Stimulated activated CD8-positive, alpha-beta memory T cell treated with anti-CD3 and anti-CD28 coated beads, Interleukin-15, amount 100 ng/mL, for 1 hour (primary cell): ENCODE data around the gene DLG5.

Experiments
- DNase-seq: peaks from one replicate; pipeline ENCODE4 v3.0.0-alpha.2; 2020; ENCODE audit warnings: low read depth

DLG5 gene

GRCh38 chr10:77818378-77818777, 108.2 kb downstream of the DLG5 start:
- DNase-seq, result no peak

GRCh38 chr10:77817541-77817940, 109.0 kb downstream of the DLG5 start:
- DNase-seq, result no peak

- DNase-seq, result no peak
Observed at GRCh38 chr10:77816311-77816710, 110.2 kb downstream of the DLG5 start.

GRCh38 chr10:77812741-77813140, 113.8 kb downstream of the DLG5 start:
- no peak for DNase-seq

GRCh38 chr10:77811831-77812430, 114.6 kb downstream of the DLG5 start:
- no peak for DNase-seq

GRCh38 chr10:77810446-77811335, 115.9 kb downstream of the DLG5 start:
- DNase-seq, result no peak

- no peak for DNase-seq
Observed at GRCh38 chr10:77809336-77809735, 117.2 kb downstream of the DLG5 start.

- DNase-seq, result no peak
Observed at GRCh38 chr10:77807706-77808105, 118.8 kb downstream of the DLG5 start.

- DNase-seq, result no peak
Observed at GRCh38 chr10:77806511-77807157, 119.9 kb downstream of the DLG5 start.

- DNase-seq, result no peak
Observed at GRCh38 chr10:77805676-77806075, 120.9 kb downstream of the DLG5 start.

GRCh38 chr10:77804371-77804770, 122.2 kb downstream of the DLG5 start:
- no peak for DNase-seq

- DNase-seq, result peak; percentile 7
Observed at GRCh38 chr10:77801474-77802161, 124.9 kb downstream of the DLG5 start.

GRCh38 chr10:77800738-77801266, 125.8 kb downstream of the DLG5 start:
- no peak for DNase-seq

GRCh38 chr10:77800320-77800719, 126.2 kb downstream of the DLG5 start:
- no peak for DNase-seq

- no peak for DNase-seq
Observed at GRCh38 chr10:77799352-77799751, 127.2 kb downstream of the DLG5 start.

GRCh38 chr10:77798940-77799339, 127.6 kb downstream of the DLG5 start:
- DNase-seq, result no peak

- no peak for DNase-seq
Observed at GRCh38 chr10:77796311-77796915, 130.1 kb downstream of the DLG5 start.

- no peak for DNase-seq
Observed at GRCh38 chr10:77795426-77796055, 131.0 kb downstream of the DLG5 start.

- no peak for DNase-seq
Observed at GRCh38 chr10:77794256-77795142, 132.1 kb downstream of the DLG5 start.

GRCh38 chr10:77793831-77794230, 132.7 kb downstream of the DLG5 start:
- DNase-seq, result no peak
